ENCODE data around the gene RIN2. TPM values are rescaled to one million over a fixed set of nuclear protein-coding genes. Genes with fewer than 3 reads are reported as not detected.

RIN2 gene
- total RNA-seq, 1 donor from 2014 or later: 24.4 TPM

DNA sequence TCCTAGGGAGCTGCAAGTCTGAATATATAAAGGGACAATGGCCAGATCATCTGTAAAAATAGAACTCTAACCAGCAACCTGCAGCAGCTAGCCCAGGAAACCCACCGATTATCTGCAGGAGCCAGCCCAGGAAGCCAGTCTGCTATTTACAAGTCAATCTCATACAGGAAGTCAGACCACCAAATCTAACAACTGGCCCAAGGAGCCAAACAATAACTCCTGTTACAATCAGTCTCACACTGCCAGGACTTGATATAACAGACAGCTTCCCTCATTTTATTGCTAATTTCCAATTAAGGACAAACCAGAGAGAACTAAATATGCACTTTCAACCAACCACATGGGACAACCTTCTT, 14.4 kb upstream of the RIN2 start:
- Mint-ChIP-seq H3K27me3 (ENCODE audit: low read depth) (peaks cover 3% of the 10 kb centered on the region), H3K4me3 (ENCODE audit: unreplicated experiment) (no peak overlapping the region), H3K36me3 (ENCODE audit: low read depth) (no peaks in the 10 kb centered on the region), H3K4me1 (ENCODE audit: low read depth) (no peaks in the 10 kb centered on the region), H3K27ac (ENCODE audit: unreplicated experiment) (no peak overlapping the region), H3K9me3 (ENCODE audit: low read depth) (no peaks in the 10 kb centered on the region)
- TF ChIP-seq, protein P1, sequence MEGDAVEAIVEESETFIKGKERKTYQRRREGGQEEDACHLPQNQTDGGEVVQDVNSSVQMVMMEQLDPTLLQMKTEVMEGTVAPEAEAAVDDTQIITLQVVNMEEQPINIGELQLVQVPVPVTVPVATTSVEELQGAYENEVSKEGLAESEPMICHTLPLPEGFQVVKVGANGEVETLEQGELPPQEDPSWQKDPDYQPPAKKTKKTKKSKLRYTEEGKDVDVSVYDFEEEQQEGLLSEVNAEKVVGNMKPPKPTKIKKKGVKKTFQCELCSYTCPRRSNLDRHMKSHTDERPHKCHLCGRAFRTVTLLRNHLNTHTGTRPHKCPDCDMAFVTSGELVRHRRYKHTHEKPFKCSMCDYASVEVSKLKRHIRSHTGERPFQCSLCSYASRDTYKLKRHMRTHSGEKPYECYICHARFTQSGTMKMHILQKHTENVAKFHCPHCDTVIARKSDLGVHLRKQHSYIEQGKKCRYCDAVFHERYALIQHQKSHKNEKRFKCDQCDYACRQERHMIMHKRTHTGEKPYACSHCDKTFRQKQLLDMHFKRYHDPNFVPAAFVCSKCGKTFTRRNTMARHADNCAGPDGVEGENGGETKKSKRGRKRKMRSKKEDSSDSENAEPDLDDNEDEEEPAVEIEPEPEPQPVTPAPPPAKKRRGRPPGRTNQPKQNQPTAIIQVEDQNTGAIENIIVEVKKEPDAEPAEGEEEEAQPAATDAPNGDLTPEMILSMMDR (IDR thresholded peaks at IDR 0.05): no peak
- no peak for DNase-seq (ENCODE audit: low spot score)

DNA sequence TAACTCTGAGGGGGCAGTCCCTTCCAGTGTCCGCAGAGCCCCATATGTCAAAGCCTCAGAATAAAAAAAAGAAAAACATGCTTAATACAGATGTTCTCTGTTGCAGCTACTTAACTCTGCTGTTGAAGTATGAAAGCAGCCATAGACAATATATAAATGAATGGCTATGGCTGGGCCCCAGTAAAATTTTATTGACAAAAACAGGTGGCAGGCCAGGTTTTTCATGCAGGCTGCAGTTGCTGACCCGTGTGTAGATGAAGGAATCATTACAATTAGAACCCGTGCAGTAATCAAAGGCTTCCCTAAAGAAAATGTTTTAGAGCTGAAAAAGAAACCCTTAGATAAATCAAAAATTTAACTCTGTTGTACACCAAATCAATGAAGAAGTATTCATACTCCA, 13.0 kb upstream of the RIN2 start:
- TF ChIP-seq, protein P1 (IDR thresholded peaks at IDR 0.05): no peak
- no peak for DNase-seq (ENCODE audit: low spot score)
- Mint-ChIP-seq H3K27me3 (ENCODE audit: low read depth) (peaks cover 3% of the 10 kb centered on the region), H3K9me3 (ENCODE audit: low read depth) (no peaks in the 10 kb centered on the region), H3K36me3 (ENCODE audit: low read depth) (no peaks in the 10 kb centered on the region), H3K4me3 (ENCODE audit: unreplicated experiment) (no peak overlapping the region), H3K27ac (ENCODE audit: unreplicated experiment) (no peak overlapping the region), H3K4me1 (ENCODE audit: low read depth) (no peaks in the 10 kb centered on the region)

DNA sequence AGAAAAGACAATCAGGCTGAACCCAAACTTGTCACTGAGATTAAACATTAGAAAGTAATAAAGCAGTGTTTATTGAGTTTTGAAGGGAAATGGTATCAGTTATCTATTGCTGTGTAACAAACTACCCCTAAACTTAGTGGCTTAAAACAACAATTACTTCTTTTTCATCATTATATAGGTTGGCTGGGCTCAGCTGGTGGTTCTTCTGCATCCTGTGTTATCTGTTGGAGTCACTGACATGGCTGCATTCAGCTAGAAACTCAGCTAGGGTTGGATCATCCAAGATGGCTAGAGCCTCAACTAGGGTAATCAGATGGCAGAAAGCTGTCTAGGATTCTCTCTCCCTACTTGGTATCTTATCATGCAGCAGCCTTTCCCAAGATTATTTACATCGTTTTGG, 12.5 kb upstream of the RIN2 start:
- Mint-ChIP-seq H3K4me1 (ENCODE audit: low read depth) (no peaks in the 10 kb centered on the region), H3K9me3 (ENCODE audit: low read depth) (no peaks in the 10 kb centered on the region), H3K27ac (ENCODE audit: unreplicated experiment) (no peak overlapping the region), H3K36me3 (ENCODE audit: low read depth) (no peaks in the 10 kb centered on the region), H3K4me3 (ENCODE audit: unreplicated experiment) (no peak overlapping the region), H3K27me3 (ENCODE audit: low read depth) (peaks cover 3% of the 10 kb centered on the region)
- no peak for DNase-seq (ENCODE audit: low spot score)
- TF ChIP-seq, protein P1 (IDR thresholded peaks at IDR 0.05): no peak

- no peak for DNase-seq (ENCODE audit: low spot score)
- no peaks in the 10 kb centered on the region for H3K4me1 Mint-ChIP-seq (ENCODE audit: low read depth)
- no peaks in the 10 kb centered on the region for H3K36me3 Mint-ChIP-seq (ENCODE audit: low read depth)
- no peaks in the 10 kb centered on the region for H3K9me3 Mint-ChIP-seq (ENCODE audit: low read depth)
- TF ChIP-seq, protein P1 (IDR thresholded peaks at IDR 0.05): no peak
- H3K27me3 Mint-ChIP-seq (ENCODE audit: low read depth): peaks cover 3% of the 10 kb centered on the region
- H3K27ac Mint-ChIP-seq (ENCODE audit: unreplicated experiment): no peak overlapping the region
- no peak overlapping the region for H3K4me3 Mint-ChIP-seq (ENCODE audit: unreplicated experiment)
These were observed 11.7 kb upstream of the RIN2 start for GRCh38 chr20:19746396-19746795.

- Mint-ChIP-seq H3K9me3 (ENCODE audit: low read depth) (no peaks in the 10 kb centered on the region), H3K36me3 (ENCODE audit: low read depth) (no peaks in the 10 kb centered on the region), H3K27me3 (ENCODE audit: low read depth) (no peaks in the 10 kb centered on the region), H3K4me3 (ENCODE audit: unreplicated experiment) (no peak overlapping the region), H3K4me1 (ENCODE audit: low read depth) (no peaks in the 10 kb centered on the region), H3K27ac (ENCODE audit: unreplicated experiment) (no peak overlapping the region)
- no peak for DNase-seq (ENCODE audit: low spot score)
- TF ChIP-seq, protein P1 (IDR thresholded peaks at IDR 0.05): no peak
These were observed 10.2 kb upstream of the RIN2 start for GRCh38 chr20:19747903-19748302.

All from chondrocyte (in vitro differentiated cells).